HepG2 (cell line): ENCODE results near the gene IFT88. TPM values are rescaled to one million over a fixed set of nuclear protein-coding genes. Genes with fewer than 3 reads are reported as not detected.

Experiments used
- AHR ChIP-seq: IDR thresholded peaks from 2 replicates; pipeline ENCODE4 v1.6.1; 2018; ENCODE audit warnings: missing genetic modification reagents, missing compliant biosample characterization
- BCLAF1 ChIP-seq: fragments of 450-650 bp; IDR thresholded peaks from 2 replicates; pipeline ENCODE4 v1.6.1; 2017; ENCODE audit warnings: mild to moderate bottlenecking
- CEBPG ChIP-seq: IDR thresholded peaks from 2 replicates; pipeline ENCODE4 v1.6.1; 2016
- CSRNP2 ChIP-seq: sonication (generic); formaldehyde crosslinking; conservative IDR thresholded peaks from 2 replicates; pipeline ENCODE4 v1.8.0; 2022; ENCODE audit warnings: low read depth, missing genetic modification reagents
- ESRRA ChIP-seq: sonication (generic); formaldehyde crosslinking; IDR thresholded peaks from 2 replicates; pipeline ENCODE4 v1.5.1; 2020; ENCODE audit warnings: mild to moderate bottlenecking, low read depth, missing genetic modification reagents
- GLMP ChIP-seq: sonication (generic); formaldehyde crosslinking; IDR thresholded peaks from 2 replicates; pipeline ENCODE4 v1.9.0; 2021; ENCODE audit warnings: missing genetic modification reagents, mild to moderate bottlenecking, borderline replicate concordance
- HDAC1 ChIP-seq: sonication (generic); formaldehyde crosslinking; IDR thresholded peaks from 2 replicates; pipeline ENCODE4 v1.5.1; 2020; ENCODE audit warnings: mild to moderate bottlenecking, missing genetic modification reagents
- HNRNPL ChIP-seq: fragments of 200-400 bp; formaldehyde crosslinking; IDR thresholded peaks from 2 replicates; pipeline ENCODE4 v1.6.1; 2017; ENCODE audit warnings: mild to moderate bottlenecking, low read depth, low read length
- KDM3A ChIP-seq: IDR thresholded peaks from 2 replicates; pipeline ENCODE4 v1.6.1; 2018; ENCODE audit warnings: low read depth, missing compliant biosample characterization
- MAF1 ChIP-seq: sonication (generic); formaldehyde crosslinking; IDR thresholded peaks from 2 replicates; pipeline ENCODE4 v1.5.0; 2020; ENCODE audit warnings: missing genetic modification reagents, borderline replicate concordance
- MTA1 ChIP-seq: sonication (generic); formaldehyde crosslinking; IDR thresholded peaks from 2 replicates; pipeline ENCODE4 v1.4.0; 2020; ENCODE audit warnings: missing genetic modification reagents, mild to moderate bottlenecking, borderline replicate concordance
- NCOA2 ChIP-seq: sonication (generic); formaldehyde crosslinking; IDR thresholded peaks from 2 replicates; pipeline ENCODE4 v1.8.0; 2022; ENCODE audit warnings: inconsistent platforms
- PHF8 ChIP-seq: sonication (generic); formaldehyde crosslinking; IDR thresholded peaks from 2 replicates; pipeline ENCODE4 v1.5.0; 2020; ENCODE audit warnings: missing genetic modification reagents
- PREB ChIP-seq: sonication (generic); formaldehyde crosslinking; IDR thresholded peaks from 2 replicates; pipeline ENCODE4 v1.4.0; 2020; ENCODE audit warnings: missing genetic modification reagents
- PRPF4 ChIP-seq: fragments of 200-400 bp; formaldehyde crosslinking; IDR thresholded peaks from 2 replicates; pipeline ENCODE4 v1.6.1; 2016; ENCODE audit warnings: low read length, low read depth; ENCODE audit not compliant: poor library complexity, severe bottlenecking
- TSC22D2 ChIP-seq: sonication (generic); formaldehyde crosslinking; IDR thresholded peaks from 2 replicates; pipeline ENCODE4 v1.5.1; 2020; ENCODE audit warnings: missing genetic modification reagents, mild to moderate bottlenecking, borderline replicate concordance
- XRCC5 ChIP-seq: fragments of 200-400 bp; formaldehyde crosslinking; optimal IDR thresholded peaks from 2 replicates; pipeline ENCODE3; 2017; ENCODE audit warnings: mild to moderate bottlenecking, low read length
- ZBTB7B ChIP-seq: sonication (generic); formaldehyde crosslinking; IDR thresholded peaks from 2 replicates; pipeline ENCODE4 v1.4.0; 2020; ENCODE audit warnings: missing genetic modification reagents
- ZNF121 ChIP-seq: sonication (generic); formaldehyde crosslinking; IDR thresholded peaks from 2 replicates; pipeline ENCODE4 v1.5.0; 2020; ENCODE audit warnings: mild to moderate bottlenecking, missing genetic modification reagents
- ZNF343 ChIP-seq: sonication (generic); formaldehyde crosslinking; IDR thresholded peaks from 2 replicates; pipeline ENCODE4 v1.4.0; 2020; ENCODE audit warnings: mild to moderate bottlenecking, missing genetic modification reagents
- ZNF550 ChIP-seq: sonication (generic); formaldehyde crosslinking; IDR thresholded peaks from 2 replicates; pipeline ENCODE4 v1.4.0; 2020; ENCODE audit warnings: mild to moderate bottlenecking, missing genetic modification reagents, borderline replicate concordance
- ZNF569 ChIP-seq: sonication (generic); formaldehyde crosslinking; IDR thresholded peaks from 2 replicates; pipeline ENCODE4 v1.5.0; 2020; ENCODE audit warnings: mild to moderate bottlenecking, missing genetic modification reagents, moderate library complexity, borderline replicate concordance
- ZNF761 ChIP-seq: sonication (generic); formaldehyde crosslinking; conservative IDR thresholded peaks from 2 replicates; pipeline ENCODE4 v1.4.0; 2020; ENCODE audit warnings: mild to moderate bottlenecking, missing genetic modification reagents
- ZNF768 ChIP-seq: sonication (generic); formaldehyde crosslinking; IDR thresholded peaks from 2 replicates; pipeline ENCODE4 v1.4.0; 2020; ENCODE audit warnings: missing genetic modification reagents
- polyA plus RNA-seq, 8 experiments: library from polyadenylated mRNA; depleted of rRNA in 3 of 8; stranded (reverse) in 7 of 8; unstranded in 1 of 8; fragments of >200 nt; fragmentation: Illumina TruSeq in 4 of 8; extraction: Trizol in 4 of 8; gene quantifications; 2 replicates each; pipeline versions ENCODE4 v1.2.1 to v1.2.3, GENCODE V29; 2011 to 2016; ENCODE audit warnings: low read depth in 4 of 8, missing spikeins in 1 of 8, mixed read lengths in 1 of 8; ENCODE audit not compliant: insufficient read depth in 1 of 8
- total RNA-seq, 5 experiments: library from RNA; depleted of rRNA; stranded (reverse); fragments of >200 nt; fragmentation: Illumina TruSeq; extraction: Trizol; gene quantifications; 2 replicates each; pipeline ENCODE4 v1.2.3, GENCODE V29; 2016; ENCODE audit warnings: low read depth in 1 of 5

The IFT88 gene
- total and polyA plus RNA-seq, 2 of the 13 experiments (the other 11 are each of a cell fraction or from before 2014, with no cell fraction given) = 8.4 to 19.9 TPM

GRCh38 chr13:20702915-20703779 lies 136.2 kb downstream of the IFT88 start, which contains the start of gene IL17D (continued):
- TF ChIP-seq PREB (CRISPR knock-in tag) = no peak
- no peak for TF ChIP-seq CEBPG (CRISPR knock-in tag)
- no peak for TF ChIP-seq NCOA2 (CRISPR knock-in tag)
- TF ChIP-seq ZNF121 (CRISPR knock-in tag) = peak; percentile 79
- TF ChIP-seq ZNF343 (CRISPR knock-in tag) = no peak
- peak; percentile 33; the same call in 1 of the 2 replicates for TF ChIP-seq AHR (CRISPR knock-in tag)
- 0 out of 2 replicates have a peak, but pooled peaks have one; percentile 31 for TF ChIP-seq ESRRA (CRISPR knock-in tag)
- TF ChIP-seq MAF1 = no peak
- peak; percentile 77 for TF ChIP-seq ZBTB7B
- TF ChIP-seq TSC22D2 = 0 out of 2 replicates have a peak, but pooled peaks have one; percentile 52
- TF ChIP-seq ZNF569 (CRISPR knock-in tag) = no peak
- TF ChIP-seq MTA1 (CRISPR knock-in tag) = peak; percentile 86; the same call in 1 of the 2 replicates
- 0 out of 2 replicates have a peak, but pooled peaks have one; percentile 21 for TF ChIP-seq KDM3A (CRISPR knock-in tag)
- TF ChIP-seq ZNF768 (CRISPR knock-in tag) = peak; percentile 49; the same call in 1 of the 2 replicates
- 0 out of 2 replicates have a peak, but pooled peaks have one; percentile 27 for TF ChIP-seq ZNF761 (CRISPR knock-in tag)
- no peak for TF ChIP-seq HNRNPL
- no peak for TF ChIP-seq BCLAF1
- TF ChIP-seq PHF8 (CRISPR knock-in tag) = peak; percentile 74
- peak; percentile 64 for TF ChIP-seq XRCC5
- TF ChIP-seq GLMP (CRISPR knock-in tag) = no peak
- TF ChIP-seq PRPF4 = no peak
- peak; percentile 61; the same call in 1 of the 2 replicates for TF ChIP-seq HDAC1 (CRISPR knock-in tag)
- no peak for TF ChIP-seq ZNF550
- no peak for TF ChIP-seq CSRNP2 (CRISPR knock-in tag)
